ENCODE measurements around the gene TNK2.
"Not testable (repeated sequence)": the region's sequence is repeated elsewhere in the genome, so short reads cannot be mapped to it uniquely, and the experiment has no call there.

The TNK2 gene

GRCh38 chr3:195883160-195883559 is 25.2 kb downstream of the TNK2 start:
- DNase-seq, result no peak

GRCh38 chr3:195882002-195882441 is 26.3 kb downstream of the TNK2 start:
- DNase-seq, result no peak

- no peak for DNase-seq
These were observed 26.9 kb downstream of the TNK2 start for GRCh38 chr3:195881276-195881988.

- DNase-seq, result no peak
These were observed 28.3 kb downstream of the TNK2 start for GRCh38 chr3:195880037-195880431.

- DNase-seq, result no peak
These were observed 28.8 kb downstream of the TNK2 start for GRCh38 chr3:195879416-195880036.

GRCh38 chr3:195878424-195879274 is 29.7 kb downstream of the TNK2 start:
- no peak for DNase-seq

GRCh38 chr3:195877767-195878423 is 30.5 kb downstream of the TNK2 start:
- no peak for DNase-seq

GRCh38 chr3:195877136-195877715 is 31.1 kb downstream of the TNK2 start:
- DNase-seq, result no peak

- DNase-seq, result no peak
These were observed 31.9 kb downstream of the TNK2 start for GRCh38 chr3:195876297-195877064.

- DNase-seq, result no peak
These were observed 32.7 kb downstream of the TNK2 start for GRCh38 chr3:195875482-195876236.

GRCh38 chr3:195873971-195874370 is 34.4 kb downstream of the TNK2 start:
- DNase-seq, result no peak

GRCh38 chr3:195873281-195873887 is 35.0 kb downstream of the TNK2 start:
- DNase-seq, result no peak

GRCh38 chr3:195872800-195873199 is 35.6 kb downstream of the TNK2 start:
- DNase-seq, result no peak

GRCh38 chr3:195872097-195872496 is 36.3 kb downstream of the TNK2 start:
- no peak for DNase-seq

- not testable (repeated sequence) for DNase-seq
These were observed 36.7 kb downstream of the TNK2 start for GRCh38 chr3:195871686-195872085.

GRCh38 chr3:195870937-195871336 is 37.4 kb downstream of the TNK2 start:
- no peak for DNase-seq

- DNase-seq, result no peak
These were observed 37.9 kb downstream of the TNK2 start for GRCh38 chr3:195870442-195870841.

GRCh38 chr3:195869413-195870001 is 38.8 kb downstream of the TNK2 start:
- no peak for DNase-seq

GRCh38 chr3:195868866-195869412 is 39.4 kb downstream of the TNK2 start:
- DNase-seq, result no peak

- DNase-seq, result no peak
These were observed 40.0 kb downstream of the TNK2 start for GRCh38 chr3:195868336-195868865.
